HL-60/S4 treated with retinoic acid at 250 ng/mL for 4 days and 3 days (cell line): ENCODE data around the gene AP3B1.

Experiments used
- in situ Hi-C: fragments of 300-500 bp; cut with MboI; formaldehyde crosslinking; loops from 2 replicates; pipeline ENCODE4 v1.7.0; 2022; ENCODE audit warnings: low sequenced_read_pairs

Gene AP3B1

GRCh38 chr5:78294248-78295034 lies at the start of gene AP3B1:
TSS of gene AP3B1 (minus strand) at chr5:78294698. CDS start at chr5:78294579, 119 bp downstream.
- in situ Hi-C loops = no loop called here

DNA sequence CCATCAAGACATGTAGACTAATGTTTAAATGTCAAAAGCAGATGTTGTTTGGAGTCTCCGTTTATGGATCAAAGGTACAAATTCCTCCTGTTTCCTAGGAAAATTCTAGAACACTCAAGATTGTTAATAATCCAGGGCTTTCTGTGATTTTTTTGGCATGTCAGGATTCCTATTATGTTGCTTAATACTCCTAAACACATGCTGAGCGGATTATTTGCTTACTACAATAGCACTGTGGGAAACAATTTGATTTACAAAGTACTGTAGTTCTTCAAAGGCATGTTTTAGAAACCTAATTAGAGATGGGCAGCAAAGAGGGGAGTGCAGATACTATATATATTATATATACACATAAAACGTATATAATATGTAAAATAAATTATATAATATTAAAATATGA lies 46.9 kb upstream of the AP3B1 start:
- in situ Hi-C loops = no loop called here

GRCh38 chr5:78339617-78340436 lies 45.3 kb upstream of the AP3B1 start:
- in situ Hi-C loops = no loop called here

- in situ Hi-C loops = no loop called here
These were observed 42.2 kb upstream of the AP3B1 start for GRCh38 chr5:78336698-78337097.

DNA sequence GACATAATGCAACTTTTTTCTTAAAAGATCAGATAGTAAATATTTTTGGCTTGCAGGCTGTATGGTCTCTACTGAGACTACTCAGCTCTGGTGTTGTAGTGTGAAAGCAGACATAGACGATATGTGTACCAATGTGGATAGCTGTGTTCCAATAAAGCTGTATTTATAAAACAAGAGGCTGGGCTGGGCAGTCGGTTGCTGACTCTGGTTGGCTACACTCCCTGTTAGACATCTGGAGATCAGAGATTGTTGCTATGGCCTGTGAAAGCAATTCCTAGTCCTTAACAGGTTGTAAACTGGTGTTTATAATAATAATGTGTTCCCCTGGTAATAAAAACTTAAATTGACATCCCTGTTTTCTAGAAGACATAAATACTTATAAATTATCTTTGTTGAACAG lies 41.5 kb upstream of the AP3B1 start:
- in situ Hi-C loops = no loop called here

DNA sequence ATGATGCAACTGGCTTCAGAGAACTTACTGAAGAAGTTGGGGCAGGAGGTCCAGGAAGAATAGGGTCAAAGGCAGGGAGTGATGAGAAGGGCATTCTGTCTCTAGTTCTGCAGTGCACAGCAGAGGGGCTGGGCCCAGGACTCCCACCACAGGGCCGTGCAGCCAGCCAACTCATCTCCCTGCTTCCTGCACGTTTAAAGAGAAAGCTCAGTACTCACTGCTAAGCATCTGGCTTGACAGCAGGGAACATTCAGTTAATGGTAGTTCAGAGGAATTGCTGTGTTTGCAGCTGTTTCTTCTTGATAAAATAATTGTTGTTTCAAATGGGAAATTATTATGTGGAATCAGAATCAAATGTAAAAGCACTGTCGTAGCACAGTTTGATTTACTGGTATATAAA lies 40.3 kb upstream of the AP3B1 start:
- in situ Hi-C loops = no loop called here

DNA sequence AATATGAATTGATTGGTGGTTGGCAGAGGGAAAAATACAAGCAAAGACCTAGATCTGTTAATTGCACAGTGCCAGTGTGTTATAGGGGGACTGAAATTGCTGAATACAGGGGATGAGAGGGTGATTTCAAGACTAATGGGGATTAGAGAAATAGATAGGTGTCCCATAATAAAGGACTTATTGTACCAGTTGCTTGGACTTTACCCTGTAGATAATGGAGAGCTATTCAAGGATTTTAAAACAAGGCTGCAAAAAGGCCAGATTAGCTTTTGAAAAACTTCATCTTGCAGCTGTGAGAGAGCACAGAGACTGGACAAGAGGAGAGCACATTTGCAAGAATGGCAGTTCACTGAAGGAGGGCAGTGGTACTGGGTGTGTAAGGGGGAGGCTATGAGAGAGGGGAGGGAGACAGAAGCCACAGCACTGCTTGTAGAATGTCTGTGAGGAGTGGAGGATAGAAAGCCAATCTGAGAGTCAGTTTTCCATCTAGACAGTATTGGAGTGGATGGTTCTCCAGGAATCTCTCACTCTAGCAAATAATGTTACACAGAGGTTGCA lies 37.1 kb upstream of the AP3B1 start:
- in situ Hi-C loops = no loop called here

GRCh38 chr5:78328585-78329173 lies 34.2 kb upstream of the AP3B1 start:
- in situ Hi-C loops = no loop called here

- in situ Hi-C loops = no loop called here
These were observed 33.4 kb upstream of the AP3B1 start for GRCh38 chr5:78327761-78328510.

- in situ Hi-C loops = no loop called here
These were observed 32.4 kb upstream of the AP3B1 start for GRCh38 chr5:78326930-78327329.

DNA sequence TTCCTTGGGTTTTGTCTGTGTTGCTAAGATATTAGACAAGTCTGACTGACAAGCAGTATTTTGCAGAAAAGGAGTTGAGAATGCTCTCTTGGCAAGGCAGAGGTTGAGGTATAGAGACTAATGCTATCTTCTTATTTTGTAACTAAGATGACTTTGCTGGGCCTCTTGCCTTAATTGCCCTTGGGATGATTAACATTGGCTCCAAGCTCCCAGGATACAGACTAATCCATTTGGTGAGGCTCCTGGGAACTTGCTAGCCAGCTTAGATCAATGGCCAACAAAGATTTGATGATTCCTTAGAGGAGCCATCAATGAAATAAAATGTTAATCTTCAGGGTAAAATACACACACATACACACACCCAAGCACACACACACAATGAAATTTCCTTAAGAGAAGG lies 28.7 kb upstream of the AP3B1 start:
- in situ Hi-C loops = no loop called here

GRCh38 chr5:78320401-78320800 lies 25.9 kb upstream of the AP3B1 start:
- in situ Hi-C loops = no loop called here

GRCh38 chr5:78318337-78318736 lies 23.8 kb upstream of the AP3B1 start:
- in situ Hi-C loops = no loop called here

DNA sequence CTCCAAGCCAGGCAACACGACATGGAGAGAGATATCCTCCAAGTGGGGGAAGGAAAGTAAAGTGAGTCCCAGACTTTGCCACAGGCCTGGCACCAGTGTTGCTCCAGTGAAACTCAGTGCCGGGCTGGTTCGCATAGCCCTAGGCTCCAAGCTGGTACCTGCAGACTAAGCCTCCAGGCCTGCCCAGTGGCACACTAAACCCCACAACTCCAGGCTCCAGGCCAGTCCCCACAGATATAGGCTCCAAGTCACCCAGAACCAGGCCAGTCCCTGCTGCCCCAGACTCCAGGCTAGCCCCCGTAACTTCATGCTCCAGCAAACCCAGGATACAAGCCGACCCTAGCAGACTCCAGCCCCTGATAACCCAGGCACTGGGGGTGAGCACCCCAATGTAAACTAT lies 23.0 kb upstream of the AP3B1 start:
- in situ Hi-C loops = no loop called here

- in situ Hi-C loops = no loop called here
These were observed 14.2 kb upstream of the AP3B1 start for GRCh38 chr5:78308703-78309102.

GRCh38 chr5:78300464-78301045 lies 6.1 kb upstream of the AP3B1 start:
- in situ Hi-C loops = no loop called here

DNA sequence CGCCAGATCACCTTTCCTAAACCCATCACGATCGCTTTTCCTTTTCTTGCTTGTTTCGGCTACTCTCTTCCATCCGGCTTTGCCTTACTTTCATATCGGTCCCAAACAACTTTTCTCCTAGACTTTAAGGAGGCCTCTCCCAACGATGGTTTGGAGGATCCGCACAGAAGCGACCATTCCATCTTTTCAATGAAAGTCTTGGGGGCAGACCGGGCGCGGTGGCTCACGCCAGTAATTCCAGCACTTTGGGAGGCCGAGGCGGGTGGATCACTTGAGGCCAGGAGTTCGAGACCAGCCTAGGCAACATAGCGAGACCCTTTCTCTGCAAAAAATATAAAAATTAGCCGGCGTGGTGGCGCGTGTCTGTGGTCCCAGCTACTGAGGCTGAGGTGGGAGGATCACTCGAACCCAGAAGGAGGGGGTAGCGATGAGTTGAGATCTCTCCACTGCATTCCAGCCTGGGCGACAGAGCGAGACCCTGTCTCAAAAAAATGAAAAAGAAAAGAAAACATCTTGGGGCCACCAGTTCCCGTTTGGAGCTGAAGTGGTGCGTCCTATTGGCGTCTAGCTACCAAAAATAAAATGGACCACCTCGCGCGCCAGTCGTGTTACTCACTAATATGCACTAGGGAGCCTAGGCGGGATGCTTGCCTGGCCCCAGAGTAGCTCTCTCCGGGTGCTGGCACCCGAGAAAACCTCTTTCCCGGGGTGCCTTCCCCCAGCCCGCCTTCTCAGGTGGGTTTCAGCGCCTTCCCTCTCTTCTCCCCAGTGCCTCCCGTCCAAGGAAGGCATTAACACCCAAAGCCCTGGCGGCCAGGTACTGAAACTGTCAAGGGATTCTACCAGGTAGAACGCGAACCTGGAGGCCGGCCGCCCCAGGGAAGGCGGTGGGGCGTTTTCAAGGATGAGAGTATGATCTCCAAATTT lies 800 bp upstream of the AP3B1 start:
- in situ Hi-C loops = no loop called here

DNA sequence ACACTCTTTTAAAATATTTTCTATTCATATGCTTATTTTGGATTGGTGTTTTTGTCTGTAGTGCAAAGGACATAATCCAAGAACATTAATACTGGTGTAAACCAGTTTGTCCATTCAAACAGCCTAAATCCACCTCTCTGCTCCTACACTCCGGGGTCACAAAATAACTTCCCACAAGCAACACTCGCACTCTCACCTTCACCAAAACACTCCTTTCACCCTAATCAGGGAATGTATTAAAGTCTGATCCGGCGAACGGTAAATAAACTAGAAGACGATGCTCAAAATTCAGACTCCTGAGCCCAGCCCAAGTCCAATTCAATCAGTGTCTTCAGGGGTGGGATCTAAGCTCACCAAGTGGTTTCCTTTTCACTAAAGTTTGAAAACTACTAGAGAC lies 649 bp downstream of the AP3B1 start:
- in situ Hi-C loops = no loop called here

DNA sequence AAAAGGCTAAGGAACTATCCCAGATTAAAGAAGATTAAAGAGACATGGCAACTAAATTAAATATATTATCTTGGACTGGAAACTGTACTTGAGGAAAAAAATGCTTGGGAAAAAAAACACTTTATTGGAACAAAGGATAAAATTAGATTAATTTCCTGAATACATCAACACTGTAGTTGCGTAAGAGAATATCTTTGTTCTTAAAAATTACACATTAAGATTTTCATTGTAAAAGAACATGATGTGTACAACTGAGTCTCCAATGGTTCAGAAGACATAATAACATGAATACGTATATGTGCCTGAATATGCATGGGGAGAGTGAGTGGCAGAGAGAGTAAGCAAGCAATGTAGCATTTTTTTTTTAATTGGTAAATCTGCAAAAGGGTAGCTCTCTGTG lies 2.8 kb downstream of the AP3B1 start:
- in situ Hi-C loops = no loop called here
